C4-2B (cell line): ENCODE results near the gene ITGB5.

Source experiments
- ZFX ChIP-seq: fragments of 450-650 bp; IDR thresholded peaks from 2 replicates; pipeline ENCODE4 v1.6.1; 2017
- TF ChIP-seq, protein P1 (sequence below): fragments of 450-650 bp; conservative IDR thresholded peaks from 2 replicates; pipeline ENCODE4 v1.5.1; 2017; ENCODE audit warnings: mild to moderate bottlenecking

GRCh38 chr3:124784686-124785382 lies 102.3 kb downstream of the ITGB5 start:
- TF ChIP-seq, protein P1, sequence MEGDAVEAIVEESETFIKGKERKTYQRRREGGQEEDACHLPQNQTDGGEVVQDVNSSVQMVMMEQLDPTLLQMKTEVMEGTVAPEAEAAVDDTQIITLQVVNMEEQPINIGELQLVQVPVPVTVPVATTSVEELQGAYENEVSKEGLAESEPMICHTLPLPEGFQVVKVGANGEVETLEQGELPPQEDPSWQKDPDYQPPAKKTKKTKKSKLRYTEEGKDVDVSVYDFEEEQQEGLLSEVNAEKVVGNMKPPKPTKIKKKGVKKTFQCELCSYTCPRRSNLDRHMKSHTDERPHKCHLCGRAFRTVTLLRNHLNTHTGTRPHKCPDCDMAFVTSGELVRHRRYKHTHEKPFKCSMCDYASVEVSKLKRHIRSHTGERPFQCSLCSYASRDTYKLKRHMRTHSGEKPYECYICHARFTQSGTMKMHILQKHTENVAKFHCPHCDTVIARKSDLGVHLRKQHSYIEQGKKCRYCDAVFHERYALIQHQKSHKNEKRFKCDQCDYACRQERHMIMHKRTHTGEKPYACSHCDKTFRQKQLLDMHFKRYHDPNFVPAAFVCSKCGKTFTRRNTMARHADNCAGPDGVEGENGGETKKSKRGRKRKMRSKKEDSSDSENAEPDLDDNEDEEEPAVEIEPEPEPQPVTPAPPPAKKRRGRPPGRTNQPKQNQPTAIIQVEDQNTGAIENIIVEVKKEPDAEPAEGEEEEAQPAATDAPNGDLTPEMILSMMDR, result no peak
- no peak for TF ChIP-seq ZFX
